ENCODE data around the gene TELO2.

GRCh38 chr16:1557576-1557975, 64.4 kb downstream of the TELO2 start:
- no peak for TF ChIP-seq EP300 (IDR thresholded peaks at IDR 0.05)
- no peak for TF ChIP-seq POLR2A (IDR thresholded peaks at IDR 0.05)
